HepG2 (cell line): ENCODE measurements around the gene KMT2A. TPM values are rescaled to one million over a fixed set of nuclear protein-coding genes. Genes with fewer than 3 reads are reported as not detected.

Source experiments
- ATM ChIP-seq: fragments of 450-650 bp; IDR thresholded peaks from 2 replicates; pipeline ENCODE4 v1.7.1; 2017; ENCODE audit warnings: mild to moderate bottlenecking, borderline replicate concordance
- CREM ChIP-seq, 2 experiments: sonication (generic) in 1 of 2; formaldehyde crosslinking in 1 of 2; IDR thresholded peaks; 2 replicates each; pipeline versions ENCODE4 v1.4.0 to v1.6.1; 2016 to 2020; ENCODE audit warnings: antibody characterized with exemption in 1 of 2, mild to moderate bottlenecking in 1 of 2, missing genetic modification reagents in 1 of 2
- ELF1 ChIP-seq: sonication (generic); formaldehyde crosslinking; IDR thresholded peaks from 2 replicates; pipeline ENCODE4 v1.4.0; 2020; ENCODE audit warnings: missing genetic modification reagents
- KDM6A ChIP-seq: IDR thresholded peaks from 2 replicates; pipeline ENCODE4 v1.6.1; 2016; ENCODE audit warnings: low read depth
- KLF6 ChIP-seq: IDR thresholded peaks from 2 replicates; pipeline ENCODE4 v1.8.0; 2016; ENCODE audit warnings: missing biosample characterization, missing genetic modification reagents
- MED1 ChIP-seq: sonication (generic); formaldehyde crosslinking; IDR thresholded peaks from 2 replicates; pipeline ENCODE4 v1.4.0; 2020; ENCODE audit warnings: missing genetic modification reagents
- PCBP1 ChIP-seq: fragments of 200-400 bp; formaldehyde crosslinking; IDR thresholded peaks from 2 replicates; pipeline ENCODE4 v1.6.1; 2017; ENCODE audit warnings: mild to moderate bottlenecking, low read depth, low read length, borderline replicate concordance
- PHF20 ChIP-seq: sonication (generic); formaldehyde crosslinking; IDR thresholded peaks from 2 replicates; pipeline ENCODE4 v1.5.0; 2020; ENCODE audit warnings: mild to moderate bottlenecking, missing genetic modification reagents
- PPARG ChIP-seq: conservative IDR thresholded peaks from 2 replicates; pipeline ENCODE4 v1.6.1; 2016; ENCODE audit warnings: missing biosample characterization, missing genetic modification reagents
- RORA ChIP-seq: sonication (generic); formaldehyde crosslinking; IDR thresholded peaks from 2 replicates; pipeline ENCODE4 v1.5.0; 2020; ENCODE audit warnings: mild to moderate bottlenecking, missing genetic modification reagents, moderate library complexity
- SALL2 ChIP-seq: sonication (generic); formaldehyde crosslinking; IDR thresholded peaks from 2 replicates; pipeline ENCODE4 v1.8.1; 2023; ENCODE audit warnings: mild to moderate bottlenecking, missing genetic modification reagents, inconsistent platforms
- ZFP37 ChIP-seq: sonication (generic); formaldehyde crosslinking; IDR thresholded peaks from 2 replicates; pipeline ENCODE4 v1.4.0; 2020; ENCODE audit warnings: missing genetic modification reagents, borderline replicate concordance
- ZMYM3 ChIP-seq: sonication (generic); formaldehyde crosslinking; IDR thresholded peaks from 2 replicates; pipeline ENCODE4 v1.5.1; 2020; ENCODE audit warnings: mild to moderate bottlenecking, missing genetic modification reagents
- ZNF350 ChIP-seq: sonication (generic); formaldehyde crosslinking; IDR thresholded peaks from 2 replicates; pipeline ENCODE4 v1.4.0; 2020; ENCODE audit warnings: mild to moderate bottlenecking, low read depth, missing genetic modification reagents, borderline replicate concordance
- ZNF780A ChIP-seq: sonication (generic); formaldehyde crosslinking; IDR thresholded peaks from 2 replicates; pipeline ENCODE4 v1.8.0; 2022; ENCODE audit warnings: mild to moderate bottlenecking, missing genetic modification reagents, moderate library complexity
- polyA plus RNA-seq, 8 experiments: library from polyadenylated mRNA; depleted of rRNA in 3 of 8; stranded (reverse) in 7 of 8; unstranded in 1 of 8; fragments of >200 nt; fragmentation: Illumina TruSeq in 4 of 8; extraction: Trizol in 4 of 8; gene quantifications; 2 replicates each; pipeline versions ENCODE4 v1.2.1 to v1.2.3, GENCODE V29; 2011 to 2016; ENCODE audit warnings: low read depth in 4 of 8, missing spikeins in 1 of 8, mixed read lengths in 1 of 8; ENCODE audit not compliant: insufficient read depth in 1 of 8
- total RNA-seq, 5 experiments: library from RNA; depleted of rRNA; stranded (reverse); fragments of >200 nt; fragmentation: Illumina TruSeq; extraction: Trizol; gene quantifications; 2 replicates each; pipeline ENCODE4 v1.2.3, GENCODE V29; 2016; ENCODE audit warnings: low read depth in 1 of 5
- TF ChIP-seq, protein P1 (sequence below), 2 experiments: IDR thresholded peaks; 2 replicates each; pipeline ENCODE4 v1.6.1; 2011 to 2012; ENCODE audit warnings: low read length in 2 of 2, borderline replicate concordance in 1 of 2, low read depth in 1 of 2, mild to moderate bottlenecking in 1 of 2, moderate library complexity in 1 of 2
- TF ChIP-seq, protein P2 (sequence below): sonication (generic); formaldehyde crosslinking; IDR thresholded peaks from 2 replicates; pipeline ENCODE4 v1.5.1; 2020; ENCODE audit warnings: missing genetic modification reagents, mild to moderate bottlenecking, borderline replicate concordance
- TF ChIP-seq, protein P3 (sequence below), 2 experiments: sonication (generic) in 1 of 2; formaldehyde crosslinking in 1 of 2; IDR thresholded peaks; 2 replicates each; pipeline versions ENCODE4 v1.6.1 to v1.9.0; 2014 to 2022; ENCODE audit warnings: antibody characterized with exemption in 1 of 2, borderline replicate concordance in 1 of 2, inconsistent platforms in 1 of 2, low read depth in 1 of 2, missing genetic modification reagents in 1 of 2

The KMT2A gene
- total and polyA plus RNA-seq, 2 of the 13 experiments (the other 11 are each of a cell fraction or from before 2014, with no cell fraction given) = 12.4 to 20.0 TPM

DNA sequence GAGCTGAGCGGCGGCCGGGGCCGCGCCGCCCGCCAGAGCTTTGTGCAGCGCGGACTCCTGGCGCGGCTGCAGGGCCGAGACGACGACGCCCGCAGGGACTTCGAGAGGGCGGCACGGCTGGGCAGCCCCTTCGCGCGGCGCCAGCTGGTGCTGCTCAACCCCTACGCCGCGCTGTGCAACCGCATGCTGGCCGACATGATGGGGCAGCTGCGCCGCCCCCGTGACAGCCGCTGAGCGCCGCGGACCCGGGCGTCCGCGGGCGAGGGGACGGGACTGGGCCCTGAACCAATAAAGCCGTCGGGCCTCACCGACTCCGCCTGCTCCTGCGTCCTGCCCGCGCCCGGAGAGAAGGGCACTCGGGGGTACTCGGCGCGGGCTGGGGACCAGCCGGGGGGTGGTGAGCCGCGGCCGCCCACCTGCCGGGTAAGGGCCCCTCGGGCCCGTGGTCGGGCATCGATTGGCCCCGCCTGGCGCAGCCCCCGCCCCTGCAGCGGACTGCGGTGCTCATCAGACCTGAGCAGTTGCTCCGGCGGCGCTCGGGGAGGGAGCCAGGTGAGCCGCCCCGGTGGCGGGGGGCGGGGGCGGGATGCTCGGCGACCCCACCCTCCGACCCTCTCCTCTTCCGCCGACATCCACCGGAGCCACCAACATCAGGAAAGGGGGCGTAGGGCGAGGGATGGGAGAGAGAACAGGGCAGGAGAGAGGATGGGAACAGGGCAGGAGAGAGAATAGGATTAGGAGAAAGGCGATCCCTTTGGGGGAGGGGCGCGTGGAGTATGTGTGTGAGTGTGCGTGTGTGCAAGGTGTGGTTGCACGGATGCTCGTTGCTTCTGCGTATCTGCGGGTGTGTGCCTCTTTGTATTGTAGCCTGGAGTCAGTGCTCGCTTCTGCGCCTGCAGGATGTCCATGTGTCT lies 94.6 kb downstream of the KMT2A start, which contains the start of gene TMEM25 (continued):
- TF ChIP-seq, protein P1, sequence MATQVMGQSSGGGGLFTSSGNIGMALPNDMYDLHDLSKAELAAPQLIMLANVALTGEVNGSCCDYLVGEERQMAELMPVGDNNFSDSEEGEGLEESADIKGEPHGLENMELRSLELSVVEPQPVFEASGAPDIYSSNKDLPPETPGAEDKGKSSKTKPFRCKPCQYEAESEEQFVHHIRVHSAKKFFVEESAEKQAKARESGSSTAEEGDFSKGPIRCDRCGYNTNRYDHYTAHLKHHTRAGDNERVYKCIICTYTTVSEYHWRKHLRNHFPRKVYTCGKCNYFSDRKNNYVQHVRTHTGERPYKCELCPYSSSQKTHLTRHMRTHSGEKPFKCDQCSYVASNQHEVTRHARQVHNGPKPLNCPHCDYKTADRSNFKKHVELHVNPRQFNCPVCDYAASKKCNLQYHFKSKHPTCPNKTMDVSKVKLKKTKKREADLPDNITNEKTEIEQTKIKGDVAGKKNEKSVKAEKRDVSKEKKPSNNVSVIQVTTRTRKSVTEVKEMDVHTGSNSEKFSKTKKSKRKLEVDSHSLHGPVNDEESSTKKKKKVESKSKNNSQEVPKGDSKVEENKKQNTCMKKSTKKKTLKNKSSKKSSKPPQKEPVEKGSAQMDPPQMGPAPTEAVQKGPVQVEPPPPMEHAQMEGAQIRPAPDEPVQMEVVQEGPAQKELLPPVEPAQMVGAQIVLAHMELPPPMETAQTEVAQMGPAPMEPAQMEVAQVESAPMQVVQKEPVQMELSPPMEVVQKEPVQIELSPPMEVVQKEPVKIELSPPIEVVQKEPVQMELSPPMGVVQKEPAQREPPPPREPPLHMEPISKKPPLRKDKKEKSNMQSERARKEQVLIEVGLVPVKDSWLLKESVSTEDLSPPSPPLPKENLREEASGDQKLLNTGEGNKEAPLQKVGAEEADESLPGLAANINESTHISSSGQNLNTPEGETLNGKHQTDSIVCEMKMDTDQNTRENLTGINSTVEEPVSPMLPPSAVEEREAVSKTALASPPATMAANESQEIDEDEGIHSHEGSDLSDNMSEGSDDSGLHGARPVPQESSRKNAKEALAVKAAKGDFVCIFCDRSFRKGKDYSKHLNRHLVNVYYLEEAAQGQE (IDR thresholded peaks at IDR 0.05; ENCODE audit: borderline replicate concordance in 1 of 2, low read depth in 1 of 2, low read length in 2 of 2) = no peak
- TF ChIP-seq, protein P2, sequence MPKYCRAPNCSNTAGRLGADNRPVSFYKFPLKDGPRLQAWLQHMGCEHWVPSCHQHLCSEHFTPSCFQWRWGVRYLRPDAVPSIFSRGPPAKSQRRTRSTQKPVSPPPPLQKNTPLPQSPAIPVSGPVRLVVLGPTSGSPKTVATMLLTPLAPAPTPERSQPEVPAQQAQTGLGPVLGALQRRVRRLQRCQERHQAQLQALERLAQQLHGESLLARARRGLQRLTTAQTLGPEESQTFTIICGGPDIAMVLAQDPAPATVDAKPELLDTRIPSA (CRISPR knock-in tag) = no peak
- 0 out of 2 replicates have a peak, but pooled peaks have one; percentile 20 for TF ChIP-seq MED1
- peak; percentile 89 for TF ChIP-seq KLF6 (CRISPR knock-in tag)
- TF ChIP-seq ATM = no peak
- TF ChIP-seq KDM6A (CRISPR knock-in tag) = no peak
- TF ChIP-seq PHF20 (CRISPR knock-in tag) = peak; percentile 48; the same call in 1 of the 2 replicates
- TF ChIP-seq ZMYM3 (CRISPR knock-in tag) = no peak
- no peak for TF ChIP-seq PCBP1
- TF ChIP-seq RORA = no peak
- no peak for TF ChIP-seq CREM (IDR thresholded peaks at IDR 0.05)
- no peak for TF ChIP-seq CREM (CRISPR knock-in tag; IDR thresholded peaks at IDR 0.05)
- TF ChIP-seq, protein P3, sequence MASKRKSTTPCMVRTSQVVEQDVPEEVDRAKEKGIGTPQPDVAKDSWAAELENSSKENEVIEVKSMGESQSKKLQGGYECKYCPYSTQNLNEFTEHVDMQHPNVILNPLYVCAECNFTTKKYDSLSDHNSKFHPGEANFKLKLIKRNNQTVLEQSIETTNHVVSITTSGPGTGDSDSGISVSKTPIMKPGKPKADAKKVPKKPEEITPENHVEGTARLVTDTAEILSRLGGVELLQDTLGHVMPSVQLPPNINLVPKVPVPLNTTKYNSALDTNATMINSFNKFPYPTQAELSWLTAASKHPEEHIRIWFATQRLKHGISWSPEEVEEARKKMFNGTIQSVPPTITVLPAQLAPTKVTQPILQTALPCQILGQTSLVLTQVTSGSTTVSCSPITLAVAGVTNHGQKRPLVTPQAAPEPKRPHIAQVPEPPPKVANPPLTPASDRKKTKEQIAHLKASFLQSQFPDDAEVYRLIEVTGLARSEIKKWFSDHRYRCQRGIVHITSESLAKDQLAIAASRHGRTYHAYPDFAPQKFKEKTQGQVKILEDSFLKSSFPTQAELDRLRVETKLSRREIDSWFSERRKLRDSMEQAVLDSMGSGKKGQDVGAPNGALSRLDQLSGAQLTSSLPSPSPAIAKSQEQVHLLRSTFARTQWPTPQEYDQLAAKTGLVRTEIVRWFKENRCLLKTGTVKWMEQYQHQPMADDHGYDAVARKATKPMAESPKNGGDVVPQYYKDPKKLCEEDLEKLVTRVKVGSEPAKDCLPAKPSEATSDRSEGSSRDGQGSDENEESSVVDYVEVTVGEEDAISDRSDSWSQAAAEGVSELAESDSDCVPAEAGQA (IDR thresholded peaks at IDR 0.05; ENCODE audit: low read depth) = no peak; the same call in 1 of the 2 replicates
- TF ChIP-seq, protein P3 (CRISPR knock-in tag; IDR thresholded peaks at IDR 0.05; ENCODE audit: borderline replicate concordance) = peak; percentile 66
- TF ChIP-seq ELF1 (CRISPR knock-in tag) = no peak; the same call in 1 of the 2 replicates
- peak; percentile 69; the same call in 1 of the 2 replicates for TF ChIP-seq SALL2 (CRISPR knock-in tag)
- peak; percentile 58 for TF ChIP-seq ZNF350 (CRISPR knock-in tag)
- TF ChIP-seq ZFP37 (CRISPR knock-in tag) = no peak
- no peak for TF ChIP-seq PPARG (CRISPR knock-in tag)
- no peak for TF ChIP-seq ZNF780A (CRISPR knock-in tag)
